ENCODE results near the gene PDZD7.
A peak's percentile ranks its signal among the peaks of the same experiment; 100 is the strongest.

PDZD7 gene

DNA sequence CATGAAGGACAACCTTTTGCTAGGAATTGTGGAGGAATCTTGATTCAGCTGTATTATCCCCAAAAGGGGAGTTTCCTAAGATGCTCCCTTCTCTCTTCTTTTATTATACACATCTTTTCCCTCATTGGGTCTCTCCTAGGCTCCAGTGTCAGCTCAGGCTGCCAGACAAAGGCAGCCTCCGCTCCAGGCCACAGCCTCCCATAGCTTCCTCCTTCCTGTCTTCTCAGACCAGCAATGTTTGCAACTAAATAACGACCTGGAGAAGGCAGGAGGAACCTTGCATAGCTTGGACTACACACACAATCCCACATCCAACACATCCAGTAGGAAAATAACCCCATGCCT, 12.4 kb upstream of the PDZD7 start:
- ChIA-PET POLR2A (interaction anchor here (0.6 to 2.7 kb wide), 6 partner anchors 9 to 988 kb away, joined by 3 to 19 read pairs (median 11); partner anchors contain the start of genes KAZALD1, PDZD7 and SFXN3), CTCF (interaction anchor here (1.2 to 35.4 kb wide), 8 partner anchors 5 to 99 kb away, joined by 3 to 1481 read pairs (median 144); partner anchors contain the start of genes KAZALD1, LZTS2, MRPL43 and PDZD7)
- TF ChIP-seq CTCF (IDR thresholded peaks at IDR 0.05; ENCODE audit: insufficient read depth, low read length, missing control alignments): no peak
- DNase-seq (ENCODE audit: low read depth, low spot score): no peak
- H3K4me3 ChIP-seq (ENCODE audit: low read depth, low read length): peak overlapping the region; percentile 61

DNA sequence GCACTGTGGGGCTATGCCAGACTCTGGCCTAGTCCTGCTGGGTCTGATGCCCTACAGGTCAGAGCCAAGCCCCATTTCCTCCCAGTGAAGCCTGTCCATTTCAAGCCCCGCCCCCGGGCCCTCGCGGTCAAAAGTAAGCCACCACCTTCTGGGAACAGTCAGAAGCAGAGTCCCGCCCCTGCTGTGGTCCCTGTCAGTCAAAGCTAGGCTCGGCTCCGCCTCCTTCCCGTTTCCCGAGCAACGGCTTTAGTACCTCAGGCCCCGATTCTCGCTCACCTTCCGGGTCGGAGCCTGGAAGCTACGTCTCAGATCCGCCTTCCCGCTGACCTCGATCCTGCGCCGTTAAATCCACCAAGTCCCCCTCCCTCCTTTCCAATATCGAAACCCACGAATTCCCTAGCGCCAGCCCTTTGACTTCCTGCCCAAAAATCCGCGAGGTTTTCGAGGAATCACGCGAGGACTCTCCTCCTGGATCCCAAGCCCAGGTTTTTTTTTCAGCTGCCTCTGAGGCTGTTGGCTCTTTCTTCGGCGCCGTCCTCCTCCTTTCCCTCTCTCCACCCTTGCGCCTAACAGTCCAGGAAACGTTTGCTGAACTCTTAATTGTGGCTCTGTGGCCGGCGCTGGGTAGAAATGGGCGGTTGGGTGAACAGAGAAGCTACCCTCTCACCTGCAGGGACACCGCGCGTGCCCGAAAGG, 11.9 kb upstream of the PDZD7 start:
- peak overlapping the region; percentile 61 for H3K4me3 ChIP-seq (ENCODE audit: low read depth, low read length)
- no peak for TF ChIP-seq CTCF (IDR thresholded peaks at IDR 0.05; ENCODE audit: insufficient read depth, low read length, missing control alignments)
- POLR2A ChIA-PET: interaction anchor here (0.6 to 2.7 kb wide), 8 partner anchors 9 to 989 kb away, joined by 3 to 19 read pairs (median 5); partner anchors contain the start of genes KAZALD1, PDZD7 and SFXN3
- no peak for DNase-seq (ENCODE audit: low read depth, low spot score)
- CTCF ChIA-PET: interaction anchor here (0.9 to 35.4 kb wide), 9 partner anchors 4 to 100 kb away, joined by 3 to 1481 read pairs (median 47); partner anchors contain the start of genes KAZALD1, LZTS2, MRPL43 and PDZD7

- DNase-seq (ENCODE audit: low read depth, low spot score): no peak
- peak overlapping the region; percentile 61 for H3K4me3 ChIP-seq (ENCODE audit: low read depth, low read length)
- ChIA-PET CTCF (interaction anchor here (0.9 to 35.4 kb wide), 14 partner anchors 4 to 110 kb away, joined by 3 to 1481 read pairs (median 4); partner anchors contain the start of genes KAZALD1, LZTS2, MRPL43 and PDZD7), POLR2A (interaction anchor here (0.9 to 2.7 kb wide), 5 partner anchors 10 to 100 kb away, joined by 3 to 19 read pairs (median 16); partner anchors contain the start of genes KAZALD1, PDZD7 and SFXN3)
- TF ChIP-seq CTCF (IDR thresholded peaks at IDR 0.05; ENCODE audit: insufficient read depth, low read length, missing control alignments): no peak
Measured at GRCh38 chr10:101042118-101042517, 11.2 kb upstream of the PDZD7 start.

DNA sequence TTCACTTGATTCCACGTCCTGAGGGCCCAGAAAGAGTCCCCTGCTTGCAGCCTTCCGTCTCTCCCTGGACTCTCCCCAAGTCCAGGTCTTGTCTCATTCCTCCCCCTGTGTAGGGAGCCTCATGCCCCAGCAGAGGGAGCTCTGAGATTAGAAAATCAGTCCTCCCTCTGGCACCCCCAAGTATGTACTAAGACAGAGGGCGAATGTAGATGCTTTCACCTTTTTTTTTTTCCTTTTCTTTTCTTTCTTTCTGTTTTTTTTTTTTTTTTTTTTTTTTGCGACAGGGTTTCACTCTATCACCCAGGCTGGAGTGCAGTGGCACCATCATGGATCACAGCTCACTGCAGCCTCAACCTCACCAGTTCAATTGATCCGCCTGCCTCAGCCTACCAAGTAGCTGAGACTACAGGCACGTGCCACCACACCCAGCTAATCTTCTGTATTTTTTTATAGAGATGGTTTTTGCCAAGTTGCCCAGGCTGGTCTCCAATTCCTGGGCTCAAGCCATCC, 10.4 kb upstream of the PDZD7 start:
- POLR2A ChIA-PET: interaction anchor here (0.6 to 2.7 kb wide), 4 partner anchors 9 to 1605 kb away, joined by 3 to 16 read pairs (median 6); partner anchors contain the start of gene KAZALD1
- no peak overlapping the region for H3K4me3 ChIP-seq (ENCODE audit: low read depth, low read length)
- peak; percentile 90 for TF ChIP-seq CTCF (IDR thresholded peaks at IDR 0.05; ENCODE audit: insufficient read depth, low read length, missing control alignments)
- DNase-seq (ENCODE audit: low read depth, low spot score): no peak
- CTCF ChIA-PET: interaction anchor here (0.7 to 35.4 kb wide), 15 partner anchors 3 to 571 kb away, joined by 3 to 1481 read pairs (median 5); partner anchors contain the start of genes KAZALD1, LZTS2, MRPL43 and PDZD7

- DNase-seq (ENCODE audit: low read depth, low spot score): no peak
Measured at GRCh38 chr10:101040851-101041250, 9.9 kb upstream of the PDZD7 start.

More at GRCh38 chr10:101040851-101041250, 9.9 kb upstream of the PDZD7 start:
- POLR2A ChIA-PET: interaction anchor here (1.0 to 2.7 kb wide), 3 partner anchors 9 to 26 kb away, joined by 3 to 16 read pairs (median 9); partner anchors contain the start of gene KAZALD1
- CTCF ChIA-PET: interaction anchor here (1.1 to 35.4 kb wide), 13 partner anchors 2 to 572 kb away, joined by 3 to 1481 read pairs (median 5); partner anchors contain the start of genes KAZALD1, LZTS2, MRPL43 and PDZD7
- no peak overlapping the region for H3K4me3 ChIP-seq (ENCODE audit: low read depth, low read length)
- no peak for TF ChIP-seq CTCF (IDR thresholded peaks at IDR 0.05; ENCODE audit: insufficient read depth, low read length, missing control alignments)
